Smooth muscle cell of bladder (primary cell): ENCODE results near the gene PLEKHD1. TPM values are rescaled to one million over a fixed set of nuclear protein-coding genes. Genes with fewer than 3 reads are reported as not detected.

Source experiments
- total RNA-seq: library from RNA; depleted of rRNA; stranded (reverse); fragments of >200 nt; gene quantifications from 2 replicates; pipeline ENCODE4 v1.2.3, GENCODE V29; 2014

Gene PLEKHD1
- under 0.01 and 0.09 TPM in 2 replicates for total RNA-seq

GRCh38 chr14:69484444-69485314, at the start of gene PLEKHD1:
Gene PLEKHD1 (plus strand): TSS chr14:69484728. CDS start chr14:69484966, 238 bp downstream.

GRCh38 chr14:69574263-69574953, 89.9 kb downstream of the PLEKHD1 start, which contains the start of gene CCDC177:
Gene CCDC177 (minus strand): TSS chr14:69574871. CDS start chr14:69573622, 1,249 bp downstream.

Other genes with a start within 250 kb of the PLEKHD1 start
- gene GALNT16, start 224.6 kb upstream of the PLEKHD1 start, total RNA-seq, result 0.85 and 1.4 TPM in 2 replicates
- 245 and 282 TPM in 2 replicates for gene ERH, start 86.4 kb upstream of the PLEKHD1 start, total RNA-seq
- 121 and 137 TPM in 2 replicates for gene SLC39A9, start 86.0 kb upstream of the PLEKHD1 start, total RNA-seq
- gene CCDC177, start 90.1 kb downstream of the PLEKHD1 start, total RNA-seq, result under 0.01 TPM in 2 replicates
- gene SUSD6, start 126.9 kb downstream of the PLEKHD1 start, total RNA-seq, result 5.7 and 6.0 TPM in 2 replicates